ENCODE measurements around the gene SPN.
"Not testable (repeated sequence)": the region's sequence is repeated elsewhere in the genome, so short reads cannot be mapped to it uniquely, and the experiment has no call there.

Gene SPN

DNA sequence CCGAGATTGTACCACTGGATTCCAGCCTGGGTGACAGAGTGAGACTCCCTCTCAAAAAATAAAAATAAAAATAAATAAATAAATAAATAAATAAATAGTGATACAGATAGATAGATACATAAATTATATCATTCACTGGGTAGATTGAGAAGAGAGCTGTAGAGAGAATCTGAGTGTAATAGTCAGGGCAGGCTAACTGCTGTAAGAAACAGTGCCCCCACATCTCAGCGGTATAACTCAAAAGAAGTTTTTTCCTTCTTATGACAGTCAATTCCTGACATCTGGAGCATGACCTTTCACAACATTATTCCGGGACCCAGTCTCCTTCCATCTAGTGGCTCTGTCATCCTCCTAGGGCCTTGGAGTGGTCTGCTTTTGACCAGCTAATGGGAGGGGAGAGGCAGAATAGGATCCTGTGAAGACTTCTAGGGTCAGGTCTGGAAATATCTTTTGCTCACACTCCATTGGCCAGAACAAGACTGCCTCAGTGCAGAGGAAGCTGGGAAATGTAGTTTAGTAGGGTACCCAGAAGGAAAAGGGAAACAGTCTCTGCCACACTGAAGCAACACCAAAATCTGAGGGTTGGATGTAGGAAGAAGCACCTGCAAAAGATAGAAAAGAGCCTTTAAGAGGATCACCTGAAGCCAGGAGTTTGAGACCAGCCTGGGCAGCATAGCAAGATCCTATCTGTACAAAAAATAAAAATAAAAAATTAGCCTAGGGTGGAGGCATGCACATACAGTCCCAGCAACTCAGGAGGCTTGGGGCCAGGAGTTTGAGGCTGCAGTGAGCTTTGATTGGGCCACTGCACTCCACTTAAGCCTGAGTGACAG lies 13.0 kb downstream of the SPN start:
- DNase-seq (ENCODE audit: low read depth in 1 of 2, low spot score in 1 of 2) = no peak

DNA sequence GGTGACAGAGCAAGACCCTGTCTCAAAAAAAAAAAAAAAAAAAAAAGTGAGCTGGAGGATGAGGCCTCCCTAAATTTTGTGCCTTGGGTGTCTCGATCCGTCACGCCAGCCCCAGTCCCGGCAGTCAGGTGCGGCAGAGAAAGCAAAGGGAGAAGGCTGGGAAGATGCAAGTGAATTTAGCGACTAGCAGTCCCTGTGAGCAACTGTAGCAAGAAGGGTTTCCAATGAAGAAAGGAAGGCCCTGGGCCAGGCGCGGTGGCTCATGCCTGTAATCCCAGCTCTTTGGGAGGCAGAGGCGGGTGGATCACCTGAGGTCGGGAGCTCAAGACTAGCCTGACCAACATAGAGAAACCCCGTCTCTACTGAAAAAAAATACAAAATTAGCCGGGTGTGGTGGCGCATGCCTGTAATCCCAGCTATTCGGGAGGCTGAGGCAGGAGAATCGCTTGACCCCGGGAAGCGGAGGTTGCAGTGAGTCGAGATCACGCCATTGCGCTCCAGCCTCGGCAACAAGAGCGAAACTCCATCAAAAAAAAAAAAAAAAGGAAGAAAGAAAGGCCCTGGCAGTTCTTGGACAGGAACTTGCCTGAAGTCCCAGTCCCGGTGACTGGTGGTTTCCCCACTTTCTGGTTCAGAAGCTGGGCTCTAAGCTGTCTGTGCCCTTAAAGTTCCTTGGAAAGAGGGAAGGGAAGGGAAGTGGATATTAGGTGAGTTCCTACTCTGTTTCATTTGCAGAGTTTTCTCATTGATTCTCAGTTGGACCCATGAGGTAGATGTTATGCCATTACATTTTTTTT lies 14.1 kb downstream of the SPN start:
- no peak for DNase-seq (ENCODE audit: low read depth in 1 of 2, low spot score in 1 of 2)

DNA sequence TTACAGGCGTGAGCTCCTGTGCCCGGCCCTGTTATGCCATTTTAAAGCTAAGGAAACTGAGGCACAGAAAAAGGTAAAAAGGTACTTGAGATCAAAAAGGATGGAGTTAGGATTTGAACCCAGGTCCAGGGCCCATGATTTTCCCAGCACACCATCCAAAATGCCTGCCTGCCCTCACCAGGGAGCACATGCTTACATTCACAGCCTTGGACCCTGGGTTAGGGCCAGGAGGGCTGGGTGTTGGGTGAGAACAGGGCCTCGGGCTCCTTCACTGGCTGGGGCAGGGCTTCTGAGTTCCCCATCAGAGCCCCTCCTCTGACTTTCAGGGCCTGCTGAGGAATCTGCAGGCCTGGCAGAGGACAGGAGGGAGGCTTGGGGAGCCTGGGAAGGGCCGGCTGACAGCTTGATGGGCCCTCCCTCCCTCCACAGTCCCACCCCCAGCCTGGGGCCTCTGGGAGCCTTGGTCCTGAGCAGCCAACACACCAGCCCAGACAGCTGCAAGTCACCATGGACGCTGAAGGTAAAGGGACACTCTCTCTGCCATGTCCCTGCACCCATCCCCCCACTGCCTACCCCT lies 15.7 kb downstream of the SPN start, which contains the start of gene QPRT:
Gene QPRT, plus strand, starts transcription at position 490 of the 577 bp plus-strand sequence. Its CDS starts 18 bp downstream, at position 508.
- DNase-seq (ENCODE audit: low read depth in 1 of 2, low spot score in 1 of 2) = no peak

DNA sequence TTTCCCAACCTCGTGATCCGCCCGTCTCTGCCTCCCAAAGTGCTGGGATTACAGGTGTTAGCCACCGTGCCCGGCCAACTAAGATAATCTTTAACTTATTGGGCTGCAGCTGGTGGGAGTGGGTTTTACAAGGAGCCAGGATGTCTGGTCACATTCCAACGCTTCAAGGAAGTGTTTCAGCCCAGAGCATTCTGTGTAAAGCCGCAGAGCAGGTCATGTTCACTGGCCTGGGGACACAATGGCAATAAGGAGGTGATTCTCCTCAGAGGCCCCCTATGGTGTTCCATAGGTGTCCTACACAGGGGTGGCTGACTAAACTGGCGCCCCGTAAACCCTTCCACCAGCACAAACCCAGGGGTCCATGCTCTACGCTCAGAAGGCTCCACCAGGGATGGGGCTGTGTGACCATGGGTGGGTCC lies 17.1 kb downstream of the SPN start:
- DNase-seq (ENCODE audit: low read depth in 1 of 2, low spot score in 1 of 2) = no peak

DNA sequence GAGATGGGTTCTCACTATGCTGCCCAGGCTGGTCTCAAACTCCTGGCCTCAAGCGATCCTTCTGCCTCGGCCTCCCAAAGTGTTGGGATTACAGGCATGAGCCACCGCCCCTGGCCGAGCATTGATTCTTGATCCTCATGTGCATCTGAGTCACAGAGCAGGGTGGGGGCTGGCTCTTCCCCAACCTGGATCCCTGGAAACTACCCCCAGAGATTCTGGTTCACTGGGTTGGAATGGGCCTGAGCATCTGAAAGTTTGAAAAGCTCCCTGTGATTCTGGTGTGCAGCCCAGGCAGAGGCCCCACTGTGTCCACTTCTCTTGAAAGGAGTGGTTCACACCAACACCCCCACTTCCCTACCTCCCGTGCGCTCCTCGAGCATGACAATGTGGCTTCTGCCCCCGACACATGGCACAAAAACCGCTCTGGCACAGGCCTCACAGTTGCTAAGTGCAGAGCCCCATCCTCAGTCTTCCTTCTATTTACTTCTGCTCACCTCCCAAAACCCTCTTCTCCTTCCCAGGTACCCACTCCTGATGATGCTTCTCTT lies 20.6 kb downstream of the SPN start:
- no peak for DNase-seq (ENCODE audit: low read depth in 1 of 2, low spot score in 1 of 2)

DNA sequence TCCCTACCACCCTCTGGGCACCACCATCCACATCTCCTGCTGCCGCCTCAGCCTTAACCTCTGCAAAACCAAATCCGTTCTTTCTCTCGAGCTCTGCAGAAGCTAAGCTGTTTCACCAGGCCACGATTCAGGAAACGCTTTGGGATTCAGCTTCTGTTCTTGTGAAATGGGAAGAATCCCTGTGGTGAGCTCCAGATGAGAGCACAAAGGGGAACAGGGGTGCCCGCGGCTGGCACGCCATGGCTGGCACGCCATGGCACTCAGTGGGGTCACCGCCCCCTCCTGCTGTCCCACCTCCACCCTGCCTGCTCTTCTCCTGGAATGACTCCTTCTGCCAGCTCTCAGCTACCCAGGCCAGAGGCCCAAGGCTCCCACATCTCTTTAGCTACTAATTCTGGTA lies 21.6 kb downstream of the SPN start:
- DNase-seq (ENCODE audit: low read depth in 1 of 2, low spot score in 1 of 2) = no peak

DNA sequence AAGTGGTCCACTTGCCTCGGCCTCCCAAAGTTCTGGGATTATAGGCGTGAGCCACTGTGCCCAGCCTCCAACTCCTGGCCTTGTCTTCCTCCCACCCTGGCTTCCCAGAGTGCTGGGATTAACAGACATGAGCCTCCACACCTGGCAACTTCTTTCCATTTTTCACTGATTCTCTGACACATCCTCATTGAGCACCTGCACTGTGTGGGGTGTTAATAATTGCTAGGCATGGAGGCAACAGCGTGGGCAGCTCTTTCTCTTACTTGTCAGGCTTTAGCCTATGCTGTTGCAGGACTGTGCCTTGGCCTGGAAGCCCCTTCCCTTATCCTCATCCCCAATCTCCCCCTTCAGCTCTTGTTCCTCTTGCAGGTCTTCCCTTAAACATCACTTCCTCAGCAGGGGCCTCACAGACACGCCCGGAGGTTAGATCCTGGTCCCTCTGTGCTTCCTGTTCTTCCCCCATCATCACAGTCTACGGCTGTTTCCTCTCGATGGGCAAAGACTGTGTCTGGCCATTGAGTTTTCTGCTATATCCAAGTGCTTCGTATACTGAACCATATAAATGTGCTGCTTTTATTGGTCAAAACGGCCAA lies 23.8 kb downstream of the SPN start:
- DNase-seq (ENCODE audit: low read depth in 1 of 2, low spot score in 1 of 2) = no peak

DNA sequence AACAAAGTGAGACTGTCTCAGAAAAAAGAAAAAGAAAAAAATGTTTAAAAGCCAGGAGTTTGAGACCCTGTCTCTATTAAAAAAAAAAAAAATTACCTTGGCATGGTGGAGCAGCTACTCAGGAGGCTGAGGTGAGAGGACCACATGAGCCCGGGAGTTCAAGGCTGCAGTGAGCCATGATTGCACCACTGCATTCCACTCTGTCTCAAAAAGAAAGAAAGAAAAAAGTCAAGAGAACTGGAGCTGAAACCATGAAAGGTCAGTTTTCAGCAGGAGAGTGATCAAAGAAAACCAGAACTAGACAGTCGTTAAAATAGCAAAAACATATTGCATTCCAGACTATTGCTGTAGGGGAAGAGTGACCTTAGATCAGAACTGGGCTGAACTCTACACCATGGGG lies 24.7 kb downstream of the SPN start:
- no peak for DNase-seq (ENCODE audit: low read depth in 1 of 2, low spot score in 1 of 2)

DNA sequence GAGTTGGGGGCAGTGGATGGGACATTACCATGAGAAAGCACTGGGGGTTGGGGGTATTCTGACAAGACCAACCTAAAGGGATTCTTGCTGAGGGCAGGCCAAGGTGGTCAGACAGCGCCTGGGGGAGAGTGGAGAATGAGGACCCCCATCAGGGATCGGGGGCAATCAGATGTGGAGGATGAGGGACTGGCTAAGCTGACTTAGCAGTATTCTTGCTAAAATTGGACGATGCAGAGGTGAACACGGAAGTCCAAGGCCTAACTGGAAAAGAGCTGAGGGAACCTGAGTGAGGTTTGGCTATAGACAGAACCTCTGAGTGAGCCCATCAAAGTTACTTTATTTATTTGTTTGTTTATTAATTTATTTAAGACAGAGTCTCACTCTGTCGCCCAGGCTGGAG lies 25.1 kb downstream of the SPN start:
- no peak for DNase-seq (ENCODE audit: low read depth in 1 of 2, low spot score in 1 of 2)

DNA sequence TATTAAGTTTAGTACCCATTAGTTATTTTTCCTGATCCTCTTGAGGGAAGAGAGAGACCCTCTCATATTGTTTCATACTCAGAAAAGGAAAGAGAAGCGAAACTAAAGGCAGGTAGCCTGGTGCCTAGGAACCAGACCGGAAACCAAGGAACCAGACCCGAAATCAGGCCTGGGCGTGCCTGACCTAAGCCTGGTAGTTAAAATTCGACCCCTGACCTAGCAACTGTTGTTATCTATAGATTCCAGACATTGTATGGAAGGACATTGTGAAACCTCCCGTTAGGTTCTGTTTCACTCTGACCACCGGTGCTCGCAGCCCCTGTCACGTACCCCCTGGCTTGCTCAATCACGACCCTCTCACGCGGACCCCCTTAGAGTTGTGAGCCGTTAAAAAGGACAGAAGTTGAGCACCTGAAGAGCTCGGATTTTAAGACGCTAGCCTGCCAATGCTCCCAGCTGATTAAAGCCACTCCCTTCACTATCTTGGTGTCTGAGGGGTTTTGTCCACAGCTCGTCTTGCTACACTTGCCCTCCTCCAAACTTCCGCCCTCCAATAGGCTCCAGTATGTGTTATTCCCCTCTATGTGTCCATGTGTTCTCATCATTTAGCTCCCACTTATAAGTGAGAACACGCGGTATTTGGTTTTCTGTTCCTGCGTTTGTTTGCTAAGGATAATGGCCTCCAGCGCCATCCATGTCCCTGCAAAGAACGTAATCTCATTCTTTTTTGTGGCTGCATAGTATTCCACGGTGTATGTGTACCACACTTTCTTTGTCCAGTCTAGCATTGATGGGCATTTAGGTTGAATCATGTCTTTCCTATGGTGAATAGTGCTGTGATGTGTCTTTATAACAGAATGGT lies 26.7 kb downstream of the SPN start:
- not testable (repeated sequence) for DNase-seq (ENCODE audit: low read depth in 1 of 2, low spot score in 1 of 2)

DNA sequence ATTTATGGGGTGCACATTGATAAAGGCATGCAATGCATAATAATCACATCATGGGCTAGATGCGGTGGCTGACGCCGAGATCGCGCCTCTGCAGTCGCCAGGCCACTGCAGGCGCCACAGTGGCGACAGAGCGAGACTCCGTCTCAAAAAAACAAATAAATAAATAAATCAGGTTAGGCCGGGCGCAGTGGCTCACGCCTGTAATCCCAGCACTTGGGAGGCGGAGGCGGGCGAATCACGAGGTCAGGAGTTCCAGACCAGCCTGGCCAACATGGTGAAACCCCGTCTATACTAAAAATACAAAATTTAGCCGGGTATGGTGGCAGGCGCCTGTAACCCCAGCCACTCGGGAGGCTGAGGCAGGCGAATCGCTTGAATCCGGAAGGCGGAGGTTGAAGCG lies 29.6 kb downstream of the SPN start:
- not testable (repeated sequence) for DNase-seq (ENCODE audit: low read depth in 1 of 2, low spot score in 1 of 2)

DNA sequence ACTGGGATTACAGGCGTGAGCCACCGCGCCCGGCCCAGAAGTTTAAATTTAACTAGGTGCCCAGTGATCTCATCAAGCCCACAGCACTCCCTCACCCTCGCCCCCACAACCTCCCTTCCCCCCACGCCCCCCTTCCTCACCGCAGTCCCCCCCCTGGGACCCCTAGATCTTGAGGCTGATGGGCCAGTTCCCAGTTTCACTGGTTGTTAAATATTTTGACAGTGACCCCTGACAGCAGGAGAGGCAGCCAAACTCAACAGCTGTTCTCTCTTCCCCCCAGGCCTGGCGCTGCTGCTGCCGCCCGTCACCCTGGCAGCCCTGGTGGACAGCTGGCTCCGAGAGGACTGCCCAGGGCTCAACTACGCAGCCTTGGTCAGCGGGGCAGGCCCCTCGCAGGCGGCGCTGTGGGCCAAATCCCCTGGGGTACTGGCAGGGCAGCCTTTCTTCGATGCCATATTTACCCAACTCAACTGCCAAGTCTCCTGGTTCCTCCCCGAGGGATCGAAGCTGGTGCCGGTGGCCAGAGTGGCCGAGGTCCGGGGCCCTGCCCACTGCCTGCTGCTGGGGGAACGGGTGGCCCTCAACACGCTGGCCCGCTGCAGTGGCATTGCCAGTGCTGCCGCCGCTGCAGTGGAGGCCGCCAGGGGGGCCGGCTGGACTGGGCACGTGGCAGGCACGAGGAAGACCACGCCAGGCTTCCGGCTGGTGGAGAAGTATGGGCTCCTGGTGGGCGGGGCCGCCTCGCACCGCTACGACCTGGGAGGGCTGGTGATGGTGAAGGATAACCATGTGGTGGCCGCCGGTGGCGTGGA lies 31.5 kb downstream of the SPN start:
- no peak for DNase-seq (ENCODE audit: low read depth in 1 of 2, low spot score in 1 of 2)

DNA sequence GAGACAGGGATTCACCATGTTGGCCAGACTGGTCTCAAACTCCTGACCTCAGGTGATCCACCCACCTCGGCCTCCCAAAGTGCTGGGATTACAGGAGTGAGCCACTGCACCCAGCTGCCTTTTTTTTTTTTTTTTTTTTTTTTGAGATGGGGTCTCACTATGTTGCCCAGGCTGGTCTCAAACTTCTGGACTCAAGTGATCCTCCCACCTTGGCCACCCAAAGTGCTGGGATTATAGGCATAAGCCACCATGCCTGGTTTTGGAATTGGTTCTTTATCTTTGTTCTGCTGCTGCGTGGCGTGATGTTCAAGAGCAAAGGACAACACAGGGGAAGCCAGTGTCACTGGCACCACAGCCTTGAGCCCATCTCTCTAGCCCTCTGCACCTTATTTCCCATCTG lies 32.6 kb downstream of the SPN start:
- not testable (repeated sequence) for DNase-seq (ENCODE audit: low read depth in 1 of 2, low spot score in 1 of 2)

DNA sequence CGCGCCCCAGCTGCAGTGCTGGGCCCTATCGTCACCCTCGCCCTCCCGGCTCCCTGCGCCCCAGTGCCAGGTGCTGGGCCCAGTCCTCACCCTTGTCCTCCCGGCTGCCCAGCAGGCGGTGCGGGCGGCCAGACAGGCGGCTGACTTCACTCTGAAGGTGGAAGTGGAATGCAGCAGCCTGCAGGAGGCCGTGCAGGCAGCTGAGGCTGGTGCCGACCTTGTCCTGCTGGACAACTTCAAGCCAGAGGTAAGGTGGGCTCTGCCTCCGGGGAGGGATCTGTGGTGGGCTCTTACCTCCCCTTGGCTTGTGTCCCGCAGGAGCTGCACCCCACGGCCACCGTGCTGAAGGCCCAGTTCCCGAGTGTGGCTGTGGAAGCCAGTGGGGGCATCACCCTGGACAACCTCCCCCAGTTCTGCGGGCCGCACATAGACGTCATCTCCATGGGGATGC lies 33.9 kb downstream of the SPN start:
- no peak for DNase-seq (ENCODE audit: low read depth in 1 of 2, low spot score in 1 of 2)

DNA sequence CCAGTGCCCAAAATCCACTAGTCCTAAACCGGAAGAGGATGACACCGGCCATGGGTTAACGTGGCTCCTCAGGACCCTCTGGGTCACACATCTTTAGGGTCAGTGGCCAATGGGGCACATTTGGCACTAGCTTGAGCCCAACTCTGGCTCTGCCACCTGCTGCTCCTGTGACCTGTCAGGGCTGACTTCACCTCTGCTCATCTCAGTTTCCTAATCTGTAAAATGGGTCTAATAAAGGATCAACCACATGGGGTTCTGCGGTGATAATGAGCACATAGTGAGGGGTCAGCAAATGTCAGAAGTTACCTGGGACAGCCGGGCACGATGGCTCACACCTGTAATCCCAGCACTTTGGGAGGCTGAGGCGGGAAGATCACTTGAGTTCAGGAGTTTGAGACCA lies 34.3 kb downstream of the SPN start:
- no peak for DNase-seq (ENCODE audit: low read depth in 1 of 2, low spot score in 1 of 2)

DNA sequence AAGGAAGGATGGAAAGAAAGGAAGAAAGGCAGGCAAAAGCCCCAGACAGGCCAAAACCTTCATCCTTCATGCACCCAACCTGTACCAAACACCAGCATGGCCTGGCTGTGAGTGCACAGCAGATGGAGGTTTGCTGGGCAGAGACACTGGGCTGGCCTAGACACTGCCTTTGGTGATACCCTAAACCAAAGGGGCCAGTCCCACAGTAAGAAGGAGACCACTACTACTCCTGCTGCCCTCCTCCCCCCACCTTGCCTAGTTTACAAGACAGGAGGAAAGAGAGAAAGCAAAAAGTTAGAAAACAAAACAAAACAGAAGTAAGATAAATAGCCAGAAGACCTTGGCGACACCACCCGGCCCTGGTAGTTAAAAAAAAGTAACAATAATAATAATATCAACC lies 35.0 kb downstream of the SPN start:
- DNase-seq (ENCODE audit: low read depth in 1 of 2, low spot score in 1 of 2) = no peak

DNA sequence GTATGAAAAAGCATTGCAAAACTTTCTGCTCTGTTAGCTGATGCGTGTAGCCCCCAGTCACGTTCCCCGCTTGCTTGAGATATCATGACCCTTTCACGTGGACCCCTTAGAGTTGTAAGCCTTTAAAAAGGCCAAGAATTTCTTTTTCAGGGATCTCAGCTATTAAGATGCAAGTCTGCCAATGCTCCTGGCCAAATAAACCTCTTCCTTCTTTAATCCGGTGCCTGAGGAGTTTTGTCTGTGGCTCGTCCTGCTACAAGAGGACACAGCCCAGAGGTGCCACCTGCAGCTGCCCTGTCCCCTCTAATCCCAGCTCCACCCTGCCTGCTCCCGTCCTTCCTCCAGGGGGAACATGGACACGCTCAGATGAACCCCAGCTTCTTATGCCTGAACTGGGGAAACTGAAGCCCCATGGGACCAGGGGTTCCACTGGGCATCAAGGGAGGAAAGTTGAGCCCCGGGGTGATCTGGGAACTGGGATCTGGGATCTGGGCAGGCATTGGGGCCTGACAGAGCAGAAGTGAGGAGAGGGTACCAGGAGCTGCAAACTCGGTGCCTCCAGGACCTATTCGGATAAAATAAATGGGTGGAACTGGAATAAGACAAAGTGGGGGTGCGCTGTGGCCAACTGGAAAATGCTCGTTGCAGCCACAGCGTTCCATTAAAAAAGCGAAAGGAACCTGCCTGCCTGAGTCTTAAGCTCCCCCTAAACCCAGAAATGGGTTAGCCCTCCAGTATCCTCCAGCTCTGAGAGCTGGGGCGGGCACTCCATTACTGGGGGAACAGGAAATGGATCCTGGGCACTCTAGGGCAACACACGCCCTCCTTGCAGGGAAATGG lies 35.7 kb downstream of the SPN start:
- DNase-seq (ENCODE audit: low read depth in 1 of 2, low spot score in 1 of 2) = no peak

Data from stimulated activated CD4-positive, alpha-beta T cell treated with anti-CD3 and anti-CD28 coated beads, Interleukin-15, amount 100 ng/mL, for 1 hour (primary cell).